NCI-H510A (cell line): ENCODE data around the gene ERBB4.

ENCODE experiments used
- DNase-seq: peaks from one replicate; lab custom pipeline; 2025; lab: John Stamatoyannopoulos, UW

Gene ERBB4

DNA sequence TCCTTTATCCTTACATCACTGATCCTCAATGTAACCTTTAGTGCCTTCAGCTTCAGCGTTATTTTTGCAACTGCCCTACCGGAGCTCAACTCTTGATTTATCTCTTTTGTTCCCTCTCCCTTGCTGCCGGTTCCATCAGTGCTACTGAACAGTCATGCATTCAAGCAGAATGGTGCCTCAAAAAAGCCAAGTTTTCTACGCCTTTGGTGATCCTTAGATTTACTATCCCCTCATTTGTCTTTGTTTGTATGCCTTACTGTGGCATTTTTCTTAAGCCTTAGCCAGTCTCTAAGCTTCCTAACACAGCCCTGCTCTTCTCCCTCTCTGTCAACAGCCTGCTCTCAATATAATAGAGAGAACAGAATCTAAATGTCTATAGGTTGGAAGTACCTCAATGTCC, 1134.5 kb downstream of the ERBB4 start:
- no peak for DNase-seq

- no peak for DNase-seq
Measured at GRCh38 chr2:211401328-211401727, 1137.3 kb downstream of the ERBB4 start.

DNA sequence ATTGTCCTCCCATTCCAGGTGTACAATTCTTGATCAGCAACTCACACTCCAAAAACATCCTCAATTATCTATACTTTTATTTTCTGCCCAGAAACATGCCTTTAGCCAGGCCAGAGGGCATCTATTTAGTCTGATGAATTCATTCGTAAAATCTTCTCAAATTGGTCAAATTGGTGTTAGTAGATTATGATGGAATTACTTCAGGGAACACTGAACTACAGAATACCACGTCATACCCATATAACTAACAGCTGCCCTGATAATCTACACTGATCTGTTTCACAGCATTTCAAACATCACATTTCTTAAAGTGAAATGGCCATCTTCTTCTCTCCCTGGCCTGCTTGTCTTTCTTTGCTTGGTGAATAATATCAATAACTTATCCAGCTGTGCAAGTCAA, 1140.8 kb downstream of the ERBB4 start:
- DNase-seq, result no peak

DNA sequence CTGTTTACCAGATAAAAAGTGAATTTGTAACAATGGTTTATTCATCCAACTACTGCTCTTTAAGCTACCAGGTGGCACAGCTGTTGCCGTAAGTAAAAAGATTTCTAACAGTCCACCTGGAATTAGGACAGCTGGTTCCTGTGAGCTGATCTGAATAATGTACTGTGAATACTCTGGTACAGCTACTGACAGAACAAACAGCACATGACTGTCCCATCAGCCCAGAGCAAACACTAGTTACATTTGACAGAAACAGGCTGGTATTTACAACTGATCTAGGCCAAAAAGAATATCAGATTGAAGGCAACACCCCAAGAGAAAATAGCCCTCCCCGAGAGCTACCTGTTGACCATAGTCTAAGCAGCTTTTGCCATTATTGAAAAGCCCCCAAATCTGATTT, 1141.8 kb downstream of the ERBB4 start:
- peak; percentile 11 for DNase-seq

DNA sequence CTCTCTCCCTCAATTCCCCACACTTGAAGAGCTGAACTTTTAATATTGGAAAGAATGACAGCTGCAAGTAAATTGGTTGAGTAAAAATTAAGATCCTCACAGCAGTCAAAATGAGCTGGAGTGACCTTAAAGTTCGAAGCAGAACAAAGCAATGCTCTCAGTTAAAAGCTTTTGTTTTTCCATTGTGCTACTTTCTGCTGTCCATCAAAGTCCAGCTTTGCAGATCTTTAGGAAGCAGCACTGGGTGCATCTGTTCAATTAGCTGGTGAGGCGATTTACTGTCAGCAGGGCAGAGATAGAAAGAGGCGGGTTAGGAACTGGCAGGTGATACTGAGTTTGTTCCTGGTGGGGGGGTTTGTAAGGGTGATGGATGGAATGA, 1147.4 kb downstream of the ERBB4 start:
- DNase-seq, result no peak

DNA sequence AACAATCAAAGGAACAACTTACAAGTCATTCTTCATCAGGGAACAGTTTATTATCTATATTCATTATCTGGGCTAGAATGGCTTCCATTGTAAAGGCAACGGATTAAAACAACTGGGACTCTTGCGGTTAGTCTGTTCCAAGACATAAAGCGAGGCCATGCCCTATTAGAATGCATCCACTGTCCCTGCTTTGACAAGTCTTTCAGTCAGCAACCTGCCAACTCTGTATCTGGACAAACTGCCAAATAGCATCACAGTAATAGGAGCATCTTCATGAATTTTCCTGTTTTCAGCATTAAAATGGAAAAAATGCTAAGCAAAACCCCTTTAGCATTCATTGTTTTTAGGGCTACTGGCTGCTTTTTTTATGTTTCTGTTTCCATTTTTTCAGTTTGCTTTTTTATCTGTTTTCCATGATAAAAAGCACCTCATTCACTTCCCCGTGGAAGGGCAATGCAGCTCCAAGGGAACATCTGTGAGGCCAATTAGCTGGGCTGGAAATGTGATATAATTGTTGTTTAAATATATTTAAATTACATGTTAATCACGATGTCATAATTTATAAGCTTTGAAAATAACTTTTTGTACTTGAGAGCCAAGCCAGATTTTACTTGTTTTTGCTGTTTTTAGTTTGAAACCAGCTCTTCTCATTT, 1147.9 kb downstream of the ERBB4 start:
- no peak for DNase-seq

- DNase-seq, result no peak
Measured at GRCh38 chr2:211387734-211388133, 1150.9 kb downstream of the ERBB4 start.

DNA sequence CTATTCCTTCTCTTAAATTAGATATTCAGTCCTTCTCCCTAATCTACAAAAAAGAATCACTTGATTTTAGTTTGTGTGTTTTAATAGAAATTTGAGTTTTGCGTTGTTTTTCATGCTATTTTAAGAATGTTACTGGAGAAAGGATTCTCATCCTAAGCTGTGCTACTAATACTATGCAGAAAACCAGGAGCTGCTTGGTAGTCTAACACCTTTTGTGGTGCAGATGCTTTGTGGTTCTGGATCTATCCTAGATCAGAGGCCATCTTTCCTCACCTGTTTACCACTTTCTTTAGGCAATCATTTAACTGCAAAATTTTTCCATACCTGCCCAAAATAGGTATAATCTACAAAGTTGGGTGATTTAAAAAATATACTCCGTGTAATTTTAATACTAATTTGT, 1158.6 kb downstream of the ERBB4 start:
- no peak for DNase-seq

DNA sequence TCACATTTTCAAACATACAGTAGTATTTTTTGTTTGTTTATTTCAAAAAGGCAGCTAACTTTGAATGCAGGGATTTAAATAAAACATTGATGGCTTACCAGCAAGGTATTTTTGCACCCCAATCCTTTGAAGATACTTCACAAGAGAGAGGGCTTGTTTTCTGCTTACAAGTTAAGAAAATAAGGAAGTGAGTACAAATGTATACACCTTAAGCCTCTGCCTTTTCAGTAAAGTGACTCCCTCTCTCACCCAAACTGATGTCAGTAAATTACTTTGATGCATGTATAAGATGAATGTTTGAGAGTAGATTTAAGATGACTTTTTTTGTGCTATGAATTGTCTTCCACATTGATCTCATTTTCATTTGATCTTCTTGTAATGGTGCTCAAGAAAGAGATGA, 1162.2 kb downstream of the ERBB4 start:
- DNase-seq, result no peak

DNA sequence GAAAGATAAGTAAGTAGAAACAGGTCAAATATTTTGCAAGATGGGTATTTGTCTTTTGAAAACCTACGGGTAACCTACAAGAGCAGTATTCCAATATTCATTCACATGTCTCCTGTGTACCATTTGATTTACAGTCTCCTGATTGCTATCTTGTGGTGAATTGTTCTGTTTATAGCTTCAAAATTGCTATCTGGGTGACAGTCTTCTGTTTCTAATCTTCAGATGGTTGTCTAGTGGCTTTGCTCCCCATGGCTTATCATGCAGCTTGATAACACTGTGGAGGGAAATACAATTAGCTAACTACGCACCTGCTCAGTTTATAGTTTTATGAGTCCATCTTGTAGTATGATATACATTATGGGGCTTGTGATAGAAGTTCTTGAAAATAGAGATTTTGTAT, 1165.4 kb downstream of the ERBB4 start:
- no peak for DNase-seq

DNA sequence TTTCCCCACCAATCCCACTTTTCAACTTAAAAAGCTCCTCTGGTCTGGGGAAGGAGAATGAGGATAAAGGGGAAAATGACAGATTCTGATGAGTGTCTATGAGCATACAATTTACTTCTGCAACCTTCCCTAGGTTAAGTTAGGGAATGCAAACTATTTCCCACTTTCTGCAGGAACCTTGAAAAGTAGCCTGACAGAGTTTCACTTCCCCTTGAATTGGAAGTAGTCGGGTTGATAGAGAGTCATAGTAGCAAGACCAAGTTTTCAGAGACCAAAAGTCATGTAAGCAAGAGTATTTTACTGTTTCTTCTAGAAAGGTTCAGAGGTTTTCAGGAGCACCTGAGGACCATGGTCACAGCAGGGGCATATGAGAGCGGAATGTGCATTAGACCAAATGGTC, 1167.1 kb downstream of the ERBB4 start:
- no peak for DNase-seq

DNA sequence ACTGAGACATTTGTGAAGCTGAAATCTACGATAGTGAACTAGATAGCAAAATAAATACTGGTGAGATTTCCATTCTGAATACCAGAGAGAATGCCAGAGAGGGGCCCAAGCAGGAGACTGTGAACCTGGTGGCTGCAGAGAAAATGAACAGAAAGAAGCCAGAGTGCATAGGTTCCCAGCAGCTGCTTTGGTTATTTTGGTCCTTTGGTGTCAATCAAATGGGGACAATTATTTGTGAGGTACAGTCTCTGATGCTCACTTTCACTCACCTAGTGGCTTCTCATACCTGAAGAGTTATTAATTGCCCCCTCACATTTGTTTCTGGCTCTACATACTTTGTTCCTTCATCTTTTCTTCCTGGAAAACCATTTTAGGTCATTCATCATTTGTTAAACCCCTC, 1170.1 kb downstream of the ERBB4 start:
- DNase-seq, result no peak

GRCh38 chr2:211367711-211368110, 1170.9 kb downstream of the ERBB4 start:
- DNase-seq, result no peak

GRCh38 chr2:211367293-211367692, 1171.3 kb downstream of the ERBB4 start:
- DNase-seq, result peak; percentile 12

DNA sequence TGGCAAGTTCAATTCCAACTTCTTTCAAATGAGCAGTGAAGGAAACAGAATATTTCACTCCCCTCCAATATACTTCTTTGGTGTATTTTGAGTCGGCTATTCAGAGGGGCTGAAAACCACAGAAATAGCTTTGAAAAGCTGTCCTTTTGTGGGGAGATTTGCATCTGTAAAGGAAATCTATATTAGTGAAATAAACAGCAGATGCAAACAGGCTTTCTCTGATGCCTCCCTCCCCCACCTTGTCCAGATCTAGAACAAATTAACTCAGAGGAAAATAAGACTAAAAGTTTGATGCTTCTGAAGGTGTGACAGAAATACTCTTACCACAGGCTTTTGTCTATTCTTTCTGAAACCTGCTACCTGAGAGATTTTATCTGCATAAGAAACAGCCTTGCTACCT, 1173.7 kb downstream of the ERBB4 start:
- DNase-seq, result no peak

DNA sequence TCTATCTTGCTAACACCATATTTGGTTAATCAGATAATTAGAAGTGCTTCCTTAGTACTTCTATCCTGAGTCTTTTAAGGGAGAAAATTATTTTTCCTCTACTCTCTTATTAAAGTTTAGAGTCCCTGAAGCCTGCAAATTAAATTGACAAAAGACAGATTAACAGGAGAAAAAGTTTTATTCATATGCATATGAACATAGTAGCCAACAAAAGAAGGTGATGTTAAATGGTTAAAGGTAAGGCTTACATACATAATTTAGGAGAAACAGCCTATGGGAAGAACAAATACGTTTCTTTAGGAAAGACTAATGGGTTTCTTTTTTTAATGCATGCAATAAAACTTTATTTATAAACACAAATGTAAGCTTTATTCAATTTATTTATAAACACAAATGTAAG, 1177.2 kb downstream of the ERBB4 start:
- DNase-seq, result no peak

DNA sequence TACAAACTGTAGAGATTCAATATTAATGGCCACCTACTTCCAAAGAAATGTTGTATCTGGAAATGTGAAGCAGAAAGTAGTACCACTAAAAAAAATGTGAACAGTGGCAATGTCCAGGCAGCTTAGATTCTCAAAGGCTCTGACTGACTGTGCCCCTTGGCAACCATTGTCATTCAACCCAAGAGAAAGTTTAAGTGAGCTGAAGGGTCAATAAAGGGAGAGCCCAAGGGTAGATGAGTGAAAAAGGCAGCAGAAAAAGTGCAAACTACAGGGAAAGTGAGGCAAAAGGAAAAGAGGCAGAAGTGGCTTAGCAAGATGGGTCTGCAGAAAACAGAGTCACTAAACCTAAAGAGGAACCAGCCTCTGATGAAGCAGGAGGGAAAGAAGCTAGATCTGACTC, 1179.3 kb downstream of the ERBB4 start:
- DNase-seq, result no peak

DNA sequence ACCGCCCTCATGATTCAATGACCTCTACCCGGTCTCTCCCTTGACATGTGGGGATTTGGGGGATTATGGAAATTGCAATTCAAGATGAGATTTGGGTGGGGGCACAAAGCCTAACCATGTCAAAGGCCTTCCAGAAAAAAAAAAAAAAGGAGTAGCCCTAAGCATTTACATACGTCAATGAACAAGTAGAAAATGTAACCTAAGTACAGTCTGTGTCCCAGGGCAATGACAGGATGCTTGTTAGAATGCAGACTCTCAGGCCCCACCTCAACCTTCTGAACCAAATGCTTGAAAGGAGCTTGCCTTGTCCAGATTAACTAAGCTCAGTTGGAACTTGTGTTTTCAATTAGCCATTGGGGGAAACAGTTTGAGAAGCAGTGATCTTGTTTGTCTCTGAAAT, 1180.1 kb downstream of the ERBB4 start:
- no peak for DNase-seq

DNA sequence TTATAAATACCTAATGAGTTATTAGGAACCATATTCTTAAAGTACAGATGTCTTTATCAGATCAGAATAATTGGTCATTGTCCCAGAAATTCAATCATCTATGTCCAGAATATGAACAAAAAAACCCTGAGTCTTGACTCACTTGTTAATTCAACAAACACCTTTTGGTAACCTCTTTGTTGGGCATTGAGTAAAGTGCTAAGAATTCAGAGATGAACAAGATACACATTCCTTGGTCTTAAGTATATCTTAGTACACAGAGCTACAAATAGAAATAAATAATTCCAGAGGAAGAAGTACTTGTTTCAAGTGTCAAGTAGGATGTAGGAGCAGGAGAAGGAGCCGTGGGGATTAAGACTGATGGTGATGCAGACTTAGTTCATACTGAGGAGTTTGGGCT, 1184.1 kb downstream of the ERBB4 start:
- DNase-seq, result no peak

DNA sequence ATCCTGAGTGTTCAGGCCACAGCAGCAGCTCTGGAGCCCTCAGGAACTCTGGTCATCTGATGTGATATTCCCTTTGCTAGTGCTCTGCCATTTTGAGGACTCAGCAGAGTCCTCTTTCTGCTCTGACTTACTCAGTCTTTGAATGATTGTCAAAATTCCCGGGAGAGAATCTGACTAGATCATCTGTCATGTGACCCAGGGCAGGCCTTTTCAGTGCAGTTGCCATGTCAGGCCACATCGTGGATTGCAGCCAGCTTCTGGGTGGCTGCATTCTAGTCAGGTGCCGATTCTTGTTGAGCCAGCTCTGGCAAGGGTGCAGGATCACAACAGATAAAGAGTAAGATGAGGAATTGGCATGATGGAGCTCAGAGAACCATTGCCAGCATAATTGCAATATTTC, 1186.6 kb downstream of the ERBB4 start:
- DNase-seq, result no peak

DNA sequence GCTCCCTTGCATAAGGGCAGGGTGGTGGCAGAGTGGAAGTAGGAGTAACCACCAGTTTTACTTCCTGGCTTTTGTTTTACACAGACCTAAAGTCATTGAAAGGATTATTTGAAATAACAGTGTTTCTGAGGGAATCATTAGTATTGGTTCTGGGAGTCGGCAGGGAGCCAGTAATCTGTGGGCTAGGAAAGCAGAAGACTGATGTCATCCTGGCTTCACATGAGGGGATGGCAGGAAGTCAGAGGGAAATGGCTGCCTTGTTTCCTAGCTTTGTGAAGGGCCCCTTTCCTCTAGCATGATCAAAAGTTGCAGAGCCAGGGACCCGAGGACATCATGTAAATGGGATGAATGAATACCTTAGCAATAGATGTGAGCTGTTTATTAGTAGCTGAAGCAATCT, 1189.6 kb downstream of the ERBB4 start:
- DNase-seq, result no peak

DNA sequence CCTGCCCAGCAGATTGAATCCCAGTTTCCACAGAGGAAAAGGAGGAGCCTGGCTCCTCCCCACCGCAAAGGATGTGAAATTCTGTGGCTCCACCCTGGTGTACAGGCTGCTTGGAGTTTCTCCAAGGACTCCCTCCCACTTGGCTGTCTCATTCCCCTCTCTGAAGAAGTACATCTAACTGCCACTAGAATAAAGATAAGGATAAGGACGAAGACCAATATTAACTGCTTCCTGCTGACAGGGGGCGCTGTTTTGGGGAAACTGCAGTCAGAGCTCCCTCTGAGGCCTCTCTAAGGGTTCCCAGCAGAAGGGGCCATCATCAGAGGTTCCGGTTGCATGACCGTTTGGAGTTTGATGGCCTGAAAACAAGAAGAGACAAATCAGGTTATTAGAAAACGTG, 1191.3 kb downstream of the ERBB4 start:
- DNase-seq, result no peak

GRCh38 chr2:211344289-211344688, 1194.3 kb downstream of the ERBB4 start:
- no peak for DNase-seq

DNA sequence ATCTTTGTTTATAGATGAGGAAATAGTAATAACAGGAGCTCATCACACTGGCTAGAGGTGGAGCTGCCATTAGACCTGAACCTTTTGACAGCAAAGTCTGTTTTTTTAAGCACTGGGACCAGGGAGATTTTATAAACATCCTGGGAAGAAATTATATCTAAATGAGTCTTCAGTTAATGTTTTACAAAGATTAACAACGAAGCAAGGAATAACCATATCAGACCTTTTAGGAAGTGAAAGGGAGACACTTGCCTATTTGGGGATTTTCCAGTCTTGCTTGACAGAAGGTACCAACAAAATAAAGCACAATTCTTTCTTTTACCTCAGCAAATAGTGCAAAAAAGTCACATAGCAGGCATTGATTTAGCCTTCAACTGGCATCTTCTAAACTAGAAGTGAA, 1205.2 kb downstream of the ERBB4 start:
- DNase-seq, result no peak

- DNase-seq, result no peak
Measured at GRCh38 chr2:211331736-211332135, 1206.9 kb downstream of the ERBB4 start.
